ENCODE measurements around the gene RBM28. TPM values are rescaled to one million over a fixed set of nuclear protein-coding genes. Genes with fewer than 3 reads are reported as not detected.

Gene RBM28
- total RNA-seq, 1 donor from 2014 or later: 40.2 TPM

DNA sequence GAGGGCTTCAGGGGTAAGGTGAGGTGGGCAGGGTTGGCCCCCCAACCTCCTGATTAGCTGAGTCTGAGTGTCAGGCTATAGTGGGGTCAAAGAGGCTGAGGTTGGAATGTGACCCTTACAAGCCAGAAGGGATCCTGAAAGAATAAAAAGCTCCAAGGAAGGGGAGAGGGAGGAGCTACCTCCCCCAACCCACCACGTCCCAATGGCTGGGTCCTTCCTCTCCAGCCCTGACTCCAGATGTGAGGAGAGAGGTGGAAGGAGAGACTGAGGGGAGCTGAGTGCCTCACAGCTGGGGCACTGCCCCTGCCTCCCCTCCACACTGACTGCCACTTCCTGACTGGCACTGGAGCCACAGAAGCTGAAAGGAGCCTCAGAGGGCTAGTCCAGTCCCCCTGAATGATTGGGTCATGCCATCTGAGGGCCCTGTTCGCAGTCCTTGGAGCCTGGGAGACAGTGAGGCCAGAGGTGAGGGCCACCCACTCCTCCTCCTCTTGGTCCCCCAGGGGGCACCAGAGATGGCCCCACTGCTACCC is 45.4 kb upstream of the RBM28 start:
- Histone ChIP-seq H2AFZ (ENCODE audit: low read depth, low read length) (no peak overlapping the region), H3K4me2 (ENCODE audit: low read length) (no peak overlapping the region), H3K27ac (ENCODE audit: low read depth, low read length) (no peak overlapping the region), H3K9me3 (ENCODE audit: insufficient read depth, low read depth, low read length) (no peaks in the 10 kb centered on the region), H3K4me1 (ENCODE audit: insufficient read depth, low read length) (no peaks in the 10 kb centered on the region), H3K36me3 (ENCODE audit: insufficient read depth, low read length) (peaks cover 2% of the 10 kb centered on the region), H3K4me3 (ENCODE audit: insufficient read depth, low read depth, low read length) (no peak overlapping the region), H3K79me2 (ENCODE audit: insufficient read depth, low read length) (no peaks in the 10 kb centered on the region), H4K20me1 (ENCODE audit: insufficient read depth, low read length) (peaks cover 4% of the 10 kb centered on the region), H3K27me3 (ENCODE audit: insufficient read depth, low read length) (peaks cover 5% of the 10 kb centered on the region), H3K9ac (ENCODE audit: low read length) (no peak overlapping the region)
- Mint-ChIP-seq H3K27me3 (ENCODE audit: low read depth, unreplicated experiment) (peaks cover 58% of the 10 kb centered on the region), H3K9me3 (ENCODE audit: unreplicated experiment) (no peaks in the 10 kb centered on the region), H3K4me3 (ENCODE audit: unreplicated experiment) (no peak overlapping the region), H3K36me3 (ENCODE audit: low read depth, unreplicated experiment) (peaks cover 3% of the 10 kb centered on the region), H3K27ac (ENCODE audit: unreplicated experiment) (no peak overlapping the region), H3K4me1 (ENCODE audit: low read depth, unreplicated experiment) (no peaks in the 10 kb centered on the region)
- FAIRE-seq (no peak), DNase-seq (ENCODE audit: low read depth) (no peak)
- TF ChIP-seq CTCF (IDR thresholded peaks at IDR 0.05; ENCODE audit: insufficient read depth, low read depth, low read length) (no peak), EZH2 (IDR thresholded peaks at IDR 0.05; ENCODE audit: insufficient read depth, low read length) (no peak)

GRCh38 chr7:128388145-128388485 is 44.4 kb upstream of the RBM28 start:
- Mint-ChIP-seq H3K36me3 (ENCODE audit: low read depth, unreplicated experiment) (peaks cover 1% of the 10 kb centered on the region), H3K27ac (ENCODE audit: unreplicated experiment) (no peak overlapping the region), H3K4me3 (ENCODE audit: unreplicated experiment) (no peak overlapping the region), H3K4me1 (ENCODE audit: low read depth, unreplicated experiment) (no peaks in the 10 kb centered on the region), H3K9me3 (ENCODE audit: unreplicated experiment) (no peaks in the 10 kb centered on the region), H3K27me3 (ENCODE audit: low read depth, unreplicated experiment) (peaks cover 64% of the 10 kb centered on the region)
- H3K9ac ChIP-seq (ENCODE audit: low read length): no peak overlapping the region
- no peaks in the 10 kb centered on the region for H3K79me2 ChIP-seq (ENCODE audit: insufficient read depth, low read length)
- H3K36me3 ChIP-seq (ENCODE audit: insufficient read depth, low read length): no peaks in the 10 kb centered on the region
- FAIRE-seq: no peak
- no peaks in the 10 kb centered on the region for H3K4me1 ChIP-seq (ENCODE audit: insufficient read depth, low read length)
- no peak overlapping the region for H3K4me3 ChIP-seq (ENCODE audit: insufficient read depth, low read depth, low read length)
- no peak for DNase-seq (ENCODE audit: low read depth)
- H3K9me3 ChIP-seq (ENCODE audit: insufficient read depth, low read depth, low read length): no peaks in the 10 kb centered on the region
- TF ChIP-seq CTCF (IDR thresholded peaks at IDR 0.05; ENCODE audit: insufficient read depth, low read depth, low read length) (no peak), EZH2 (IDR thresholded peaks at IDR 0.05; ENCODE audit: insufficient read depth, low read length) (no peak)
- H3K27me3 ChIP-seq (ENCODE audit: insufficient read depth, low read length): peaks cover 9% of the 10 kb centered on the region
- H4K20me1 ChIP-seq (ENCODE audit: insufficient read depth, low read length): peaks cover 4% of the 10 kb centered on the region
- no peak overlapping the region for H3K4me2 ChIP-seq (ENCODE audit: low read length)
- no peak overlapping the region for H2AFZ ChIP-seq (ENCODE audit: low read depth, low read length)
- no peak overlapping the region for H3K27ac ChIP-seq (ENCODE audit: low read depth, low read length)

GRCh38 chr7:128387216-128388144 is 43.8 kb upstream of the RBM28 start:
- H3K27me3 ChIP-seq (ENCODE audit: insufficient read depth, low read length): peaks cover 12% of the 10 kb centered on the region
- no peaks in the 10 kb centered on the region for H3K4me1 ChIP-seq (ENCODE audit: insufficient read depth, low read length)
- no peak overlapping the region for H3K27ac ChIP-seq (ENCODE audit: low read depth, low read length)
- H4K20me1 ChIP-seq (ENCODE audit: insufficient read depth, low read length): peaks cover 4% of the 10 kb centered on the region
- peak overlapping the region; percentile 34 for H3K4me2 ChIP-seq (ENCODE audit: low read length)
- peak; percentile 35 for DNase-seq (ENCODE audit: low read depth)
- no peak for FAIRE-seq
- peak; percentile 76 for TF ChIP-seq CTCF (IDR thresholded peaks at IDR 0.05; ENCODE audit: insufficient read depth, low read depth, low read length)
- TF ChIP-seq EZH2 (IDR thresholded peaks at IDR 0.05; ENCODE audit: insufficient read depth, low read length): no peak
- Mint-ChIP-seq H3K4me3 (ENCODE audit: unreplicated experiment) (no peak overlapping the region), H3K27ac (ENCODE audit: unreplicated experiment) (no peak overlapping the region), H3K36me3 (ENCODE audit: low read depth, unreplicated experiment) (no peaks in the 10 kb centered on the region), H3K4me1 (ENCODE audit: low read depth, unreplicated experiment) (no peaks in the 10 kb centered on the region), H3K9me3 (ENCODE audit: unreplicated experiment) (no peaks in the 10 kb centered on the region), H3K27me3 (ENCODE audit: low read depth, unreplicated experiment) (peaks cover 69% of the 10 kb centered on the region)
- no peaks in the 10 kb centered on the region for H3K9me3 ChIP-seq (ENCODE audit: insufficient read depth, low read depth, low read length)
- H2AFZ ChIP-seq (ENCODE audit: low read depth, low read length): no peak overlapping the region
- no peaks in the 10 kb centered on the region for H3K79me2 ChIP-seq (ENCODE audit: insufficient read depth, low read length)
- H3K36me3 ChIP-seq (ENCODE audit: insufficient read depth, low read length): no peaks in the 10 kb centered on the region
- H3K4me3 ChIP-seq (ENCODE audit: insufficient read depth, low read depth, low read length): no peak overlapping the region
- H3K9ac ChIP-seq (ENCODE audit: low read length): no peak overlapping the region

Measured in astrocyte (in vitro differentiated cells and primary cell).